IMR-90 (cell line): ENCODE results near the gene KCNAB3. TPM values are rescaled to one million over a fixed set of nuclear protein-coding genes. Genes with fewer than 3 reads are reported as not detected.

Experiments used
- ATAC-seq: fragments of 200-7000 bp; cut with Tn5 transposase; 2 replicates; pipeline ENCODE4 v1.9.1; 2020; ENCODE audit warnings: low read depth, mild to moderate bottlenecking, moderate library complexity
- BruUV-seq: library from RNA; stranded (reverse); fragments of 400-500 nt; replicated peaks from 2 replicates; lab custom pipeline; 2021; lab: Mats Ljungman, UMichigan
- CTCF ChIA-PET: fragments of 300-600 bp; formaldehyde crosslinking; extraction: SDS; loops from one replicate; lab custom pipeline; 2021; ENCODE audit warnings: antibody characterized with exemption; lab: Yijun Ruan, JAX
- POLR2A ChIA-PET: fragments of 300-600 bp; sonication (Branson Sonifier 250); formaldehyde crosslinking; loops from one replicate; lab custom pipeline; 2022; ENCODE audit warnings: antibody characterized with exemption; ENCODE audit not compliant: unreplicated experiment; lab: Charles Lee
- DNase-seq: peaks from one replicate; pipeline ENCODE4 v3.0.0; 2013
- H2AFZ ChIP-seq: replicated peaks from 2 replicates; pipeline ENCODE3; 2013; ENCODE audit warnings: low read length, mild to moderate bottlenecking; ENCODE audit not compliant: poor library complexity
- H2AK5ac ChIP-seq: 2 replicates; pipeline ENCODE4 v1.6.1; 2013; ENCODE audit warnings: low read depth, low read length, inconsistent platforms
- H2AK9ac ChIP-seq: replicated peaks from 2 replicates; pipeline ENCODE3; 2013; ENCODE audit warnings: mild to moderate bottlenecking, low read depth, low read length, moderate library complexity; ENCODE audit not compliant: poor library complexity
- H2BK120ac ChIP-seq: 2 replicates; pipeline ENCODE4 v1.6.1; 2013; ENCODE audit warnings: low read depth, low read length, inconsistent platforms
- H2BK15ac ChIP-seq: 3 replicates; pipeline ENCODE4 v1.6.1; 2013; ENCODE audit warnings: low read depth, low read length, inconsistent platforms
- H2BK20ac ChIP-seq: 2 replicates; pipeline ENCODE4 v1.6.1; 2013; ENCODE audit warnings: low read depth, mild to moderate bottlenecking, inconsistent platforms, low read length, moderate library complexity
- H2BK5ac ChIP-seq: 2 replicates; pipeline ENCODE4 v1.6.1; 2013; ENCODE audit warnings: mild to moderate bottlenecking, low read depth, low read length, inconsistent platforms; ENCODE audit not compliant: poor library complexity, severe bottlenecking
- H3K14ac ChIP-seq: replicated peaks from 2 replicates; pipeline ENCODE4 v1.6.1; 2013; ENCODE audit warnings: low read depth, low read length, inconsistent platforms
- H3K18ac ChIP-seq: 2 replicates; pipeline ENCODE4 v1.6.1; 2013; ENCODE audit warnings: low read depth, low read length, control low read depth
- H3K23ac ChIP-seq: 2 replicates; pipeline ENCODE4 v1.6.1; 2013; ENCODE audit warnings: low read depth, low read length, inconsistent platforms
- H3K27ac ChIP-seq: 2 replicates; pipeline ENCODE4 v1.5.1; 2013; ENCODE audit warnings: mild to moderate bottlenecking, control low read depth, low read length; ENCODE audit not compliant: insufficient read depth
- H3K27me3 ChIP-seq: 2 replicates; pipeline ENCODE4 v1.6.1; 2013; ENCODE audit warnings: low read length; ENCODE audit not compliant: control insufficient read depth, insufficient read depth
- H3K36me3 ChIP-seq: 2 replicates; pipeline ENCODE4 v1.6.1; 2013; ENCODE audit warnings: low read length, mixed read lengths; ENCODE audit not compliant: control insufficient read depth, insufficient read depth
- H3K4ac ChIP-seq: 2 replicates; pipeline ENCODE4 v1.6.1; 2013; ENCODE audit warnings: low read depth, low read length, inconsistent platforms
- H3K4me1 ChIP-seq: 2 replicates; pipeline ENCODE4 v1.6.1; 2013; ENCODE audit warnings: low read length, mixed read lengths; ENCODE audit not compliant: control insufficient read depth, insufficient read depth
- H3K4me2 ChIP-seq: 2 replicates; pipeline ENCODE4 v1.6.1; 2013; ENCODE audit warnings: low read depth, mild to moderate bottlenecking, control low read depth, low read length, moderate library complexity
- H3K4me3 ChIP-seq: 2 replicates; pipeline ENCODE4 v1.5.1; 2013; ENCODE audit warnings: low read depth, mild to moderate bottlenecking, control low read depth, low read length, moderate library complexity; ENCODE audit not compliant: insufficient read depth
- H3K56ac ChIP-seq: 2 replicates; pipeline ENCODE4 v1.6.1; 2013; ENCODE audit warnings: low read length, inconsistent platforms; ENCODE audit not compliant: insufficient read depth; ENCODE audit errors: extremely low read depth
- H3K79me1 ChIP-seq, 2 experiments: 2 replicates each; pipeline ENCODE4 v1.6.1; 2013; ENCODE audit warnings: low read length in 2 of 2, inconsistent platforms in 1 of 2, low read depth in 1 of 2
- H3K9ac ChIP-seq: 2 replicates; pipeline ENCODE4 v1.6.1; 2013; ENCODE audit warnings: low read depth, low read length, control low read depth
- H3K9me1 ChIP-seq: 2 replicates; pipeline ENCODE4 v1.6.1; 2013; ENCODE audit warnings: low read length, inconsistent platforms; ENCODE audit not compliant: insufficient read depth
- H3K9me3 ChIP-seq: 2 replicates; pipeline ENCODE4 v1.6.1; 2013; ENCODE audit warnings: low read length; ENCODE audit not compliant: control insufficient read depth, insufficient read depth
- H4K20me1 ChIP-seq: 2 replicates; pipeline ENCODE4 v1.6.1; 2013; ENCODE audit warnings: low read length, inconsistent platforms; ENCODE audit not compliant: insufficient read depth
- H4K5ac ChIP-seq: 2 replicates; pipeline ENCODE4 v1.6.1; 2013; ENCODE audit warnings: mild to moderate bottlenecking, low read depth, low read length, control low read depth
- H4K8ac ChIP-seq, 2 experiments: 2 replicates each; pipeline ENCODE4 v1.6.1; 2013; ENCODE audit warnings: low read depth in 2 of 2, low read length in 2 of 2, control low read depth in 1 of 2, inconsistent platforms in 1 of 2
- H4K91ac ChIP-seq: 2 replicates; pipeline ENCODE4 v1.6.1; 2013; ENCODE audit warnings: low read depth, low read length, inconsistent platforms; ENCODE audit not compliant: insufficient read depth
- BHLHE40 ChIP-seq: fragments of 150-350 bp; IDR thresholded peaks from 2 replicates; pipeline ENCODE4 v1.6.1; 2016; ENCODE audit warnings: mild to moderate bottlenecking, low read depth, low read length
- CEBPB ChIP-seq: IDR thresholded peaks from 2 replicates; pipeline ENCODE4 v1.6.1; 2012; ENCODE audit warnings: low read depth, low read length, improper control_type of control experiment
- CHD1 ChIP-seq: IDR thresholded peaks from 2 replicates; pipeline ENCODE4 v1.6.1; 2012; ENCODE audit warnings: low read depth, low read length, improper control_type of control experiment
- ELK1 ChIP-seq: fragments of 150-350 bp; IDR thresholded peaks from 2 replicates; pipeline ENCODE4 v1.6.1; 2016; ENCODE audit warnings: low read depth, mild to moderate bottlenecking, low read length, moderate library complexity, borderline replicate concordance
- FOS ChIP-seq: fragments of 150-350 bp; IDR thresholded peaks from 2 replicates; pipeline ENCODE4 v1.6.1; 2016; ENCODE audit warnings: low read depth, low read length
- MAFK ChIP-seq: IDR thresholded peaks from 2 replicates; pipeline ENCODE4 v1.6.1; 2012; ENCODE audit warnings: low read depth, low read length, improper control_type of control experiment
- MAZ ChIP-seq: IDR thresholded peaks from 2 replicates; pipeline ENCODE4 v1.6.1; 2012; ENCODE audit warnings: low read depth, mild to moderate bottlenecking, low read length, improper control_type of control experiment, moderate library complexity, borderline replicate concordance
- MXI1 ChIP-seq: IDR thresholded peaks from 2 replicates; pipeline ENCODE4 v1.6.1; 2012; ENCODE audit warnings: low read depth, mild to moderate bottlenecking, low read length, moderate library complexity, borderline replicate concordance
- NFE2L2 ChIP-seq: fragments of 150-350 bp; IDR thresholded peaks from 2 replicates; pipeline ENCODE4 v1.6.1; 2016; ENCODE audit warnings: low read depth, mild to moderate bottlenecking, low read length
- POLR2A ChIP-seq: IDR thresholded peaks from 2 replicates; pipeline ENCODE4 v1.6.1; 2012; ENCODE audit warnings: mild to moderate bottlenecking, low read depth, low read length
- RAD21 ChIP-seq: IDR thresholded peaks from 2 replicates; pipeline ENCODE4 v1.6.1; 2012; ENCODE audit warnings: low read length, improper control_type of control experiment
- RCOR1 ChIP-seq: IDR thresholded peaks from 2 replicates; pipeline ENCODE4 v1.6.1; 2012; ENCODE audit warnings: mild to moderate bottlenecking, low read length, improper control_type of control experiment; ENCODE audit not compliant: insufficient replicate concordance
- RFX5 ChIP-seq: IDR thresholded peaks from 2 replicates; pipeline ENCODE4 v1.8.0; 2012; ENCODE audit warnings: low read depth, mild to moderate bottlenecking, low read length, moderate library complexity
- SMC3 ChIP-seq: fragments of 150-350 bp; IDR thresholded peaks from 2 replicates; pipeline ENCODE4 v1.6.1; 2016; ENCODE audit warnings: low read depth, mild to moderate bottlenecking, antibody characterized with exemption, low read length, moderate library complexity
- USF2 ChIP-seq: fragments of 150-350 bp; IDR thresholded peaks from 2 replicates; pipeline ENCODE4 v1.6.1; 2017; ENCODE audit warnings: mild to moderate bottlenecking, antibody characterized with exemption, low read length, low read depth
- WGBS, 2 experiments: methylation state at CpG; one replicate each; pipeline versions ENCODE4 v1.1.5 to v1.1.7; 2013; ENCODE audit warnings: missing lambda C conversion rate in 2 of 2; ENCODE audit not compliant: insufficient read length in 1 of 2; ENCODE audit errors: extremely low coverage in 2 of 2; 5-methylcytosine and 5-hydroxymethylcytosine counted together
- dilution Hi-C: fragments of 300-500 bp; cut with HindIII; formaldehyde crosslinking; loops from one replicate; pipeline ENCODE4 v1.14.3; 2018; ENCODE audit warnings: low sequenced_read_pairs; ENCODE audit not compliant: unreplicated experiment
- in situ Hi-C: fragments of 300-500 bp; cut with MboI; formaldehyde crosslinking; loops from 3 replicates; pipeline ENCODE4 v1.14.3; 2019; ENCODE audit warnings: low sequenced_read_pairs, inconsistent platforms, mixed read lengths
- intact Hi-C: fragments of 100-400 bp; cut with micrococcal nuclease; formaldehyde crosslinking; loops from 2 replicates; pipeline ENCODE4 v1.10.0; 2022
- polyA plus RNA-seq, 3 experiments: library from polyadenylated mRNA; depleted of rRNA; stranded (reverse); fragments of >200 nt; gene quantifications; 2 replicates each; pipeline ENCODE4 v1.2.3, GENCODE V29; 2012; ENCODE audit warnings: low replicate concordance in 1 of 3
- total RNA-seq: library from RNA; depleted of rRNA; stranded (reverse); fragments of >200 nt; gene quantifications from 2 replicates; pipeline ENCODE4 v1.2.3, GENCODE V29; 2012

Gene KCNAB3
- total and polyA plus RNA-seq, 2 of the 4 experiments (the other 2 are of a cell fraction), result 0.36 to 4.2 TPM

- ChIA-PET POLR2A (interaction anchor here (0.6 to 1.0 kb wide), 2 partner anchors 15 kb away, joined by 6 to 9 read pairs; partner anchors contain the start of gene RNF227), CTCF (no interaction called here)
- Histone ChIP-seq H3K4me3 (peak overlapping the region; percentile 88), H2AFZ (peak overlapping the region; percentile 97), H3K79me1 (peaks cover 38 to 58% of the 10 kb centered on the region in 2 experiments), H3K4me2 (peak overlapping the region; percentile 90), H3K23ac (0 out of 2 replicates have a peak overlapping the region, but pooled peaks have one; percentile 67), H4K20me1 (no peaks in the 10 kb centered on the region; the same call in 1 of the 2 replicates), H4K91ac (peak overlapping the region; percentile 80), H2BK20ac (no peak overlapping the region; the same call in 1 of the 2 replicates), H3K27ac (peak overlapping the region; percentile 84), H3K56ac (peak overlapping the region; percentile 66), H3K27me3 (no peaks in the 10 kb centered on the region), H3K9me3 (no peaks in the 10 kb centered on the region), H3K9me1 (peaks cover 10% of the 10 kb centered on the region), H4K5ac (peak overlapping the region; percentile 84), H3K4ac (peak overlapping the region; percentile 96), H2BK120ac (no peak overlapping the region), H3K18ac (no peak overlapping the region), H2AK5ac (peak overlapping the region; percentile 99), H2BK5ac (peak overlapping the region; percentile 83), H3K4me1 (peaks cover 7% of the 10 kb centered on the region; the same call in 1 of the 2 replicates), H3K36me3 (no peaks in the 10 kb centered on the region), H3K9ac (peak overlapping the region; percentile 87), H4K8ac (peak overlapping the region; percentile 86 to 92), H2BK15ac (no peak overlapping the region), H2AK9ac (peak overlapping the region; percentile 100), H3K14ac (peak overlapping the region; percentile 93)
- BruUV-seq, result TSS peak; percentile 98
- dilution Hi-C loops (no loop called here), intact Hi-C loops (loop anchor here (5.0 kb wide), 2 partner anchors 56 to 126 kb away; no protein-coding TSS in a partner anchor), in situ Hi-C loops (no loop called here)
- WGBS, 2 experiments, result no CpG with 5 or more reads among the region's 20 CpGs
- ATAC-seq (no peak; the same call in 1 of the 2 replicates), DNase-seq (no peak)
- TF ChIP-seq MAFK (no peak), ELK1 (no peak), MXI1 (no peak), MAZ (no peak), CHD1 (no peak), RAD21 (no peak), USF2 (no peak), RFX5 (no peak), SMC3 (no peak), RCOR1 (no peak), FOS (no peak), BHLHE40 (no peak), CEBPB (no peak), POLR2A (no peak), NFE2L2 (no peak)
Measured at GRCh38 chr17:7930841-7931631, 1.4 kb upstream of the KCNAB3 start.
